Stimulated activated CD8-positive, alpha-beta memory T cell treated with anti-CD3 and anti-CD28 coated beads, Interleukin-4, amount 100 ng/mL, for 1 hour (primary cell): Measurements from ENCODE around the gene MIB2.
A peak's percentile ranks its signal among the peaks of the same experiment; 100 is the strongest.
"Not testable (repeated sequence)": the region's sequence is repeated elsewhere in the genome, so short reads cannot be mapped to it uniquely, and the experiment has no call there.

ENCODE experiments used
- DNase-seq, 2 donors: peaks; one replicate each; pipeline ENCODE4 v3.0.0-alpha.2; 2020; ENCODE audit warnings: low read depth in 2 of 2, low spot score in 1 of 2

The MIB2 gene

DNA sequence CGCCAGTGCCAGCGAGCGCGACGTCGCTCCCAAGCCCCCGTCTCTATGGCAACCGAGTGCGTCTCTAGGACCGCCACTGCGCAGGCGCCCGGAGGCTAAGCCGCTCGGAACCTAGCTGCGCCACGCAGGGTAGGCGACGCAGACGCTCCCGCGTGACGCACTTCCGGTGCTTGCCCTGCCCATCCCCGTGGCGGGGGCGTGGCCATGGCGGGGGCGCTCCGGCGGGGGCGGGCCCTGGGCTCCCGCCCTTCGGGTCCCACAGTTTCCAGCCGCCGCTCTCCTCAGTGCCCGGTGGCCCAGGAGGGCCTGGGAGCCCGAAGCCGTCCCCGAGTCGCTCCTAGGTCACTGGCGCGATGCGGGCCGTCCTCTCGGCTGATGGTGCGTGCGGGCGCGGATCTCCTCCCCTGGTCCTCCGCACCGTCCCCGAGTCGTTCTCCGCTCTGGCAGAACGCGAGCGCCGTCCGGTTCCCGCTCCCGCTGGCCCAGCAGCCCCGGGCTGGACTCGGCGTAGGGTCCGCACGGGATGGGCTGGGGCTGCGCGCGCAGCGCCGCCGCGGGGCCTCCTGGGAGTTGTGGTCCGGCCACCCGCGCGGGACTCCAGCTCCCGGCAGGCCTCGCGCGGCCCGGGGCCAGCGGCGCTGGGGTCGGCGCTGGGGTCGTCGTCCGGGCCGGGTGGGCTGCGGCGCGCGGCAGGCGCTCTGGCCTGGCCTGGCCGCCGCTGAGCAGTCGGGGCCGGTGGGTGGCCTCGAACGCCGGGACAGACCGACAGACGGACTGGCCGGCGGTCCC is at the start of gene MIB2:
MIB2 (plus strand) TSS at position 245 of the 789 bp plus-strand sequence. CDS start 7,953 bp downstream, outside the sequence.
- DNase-seq: peak; percentile 89 to 95

DNA sequence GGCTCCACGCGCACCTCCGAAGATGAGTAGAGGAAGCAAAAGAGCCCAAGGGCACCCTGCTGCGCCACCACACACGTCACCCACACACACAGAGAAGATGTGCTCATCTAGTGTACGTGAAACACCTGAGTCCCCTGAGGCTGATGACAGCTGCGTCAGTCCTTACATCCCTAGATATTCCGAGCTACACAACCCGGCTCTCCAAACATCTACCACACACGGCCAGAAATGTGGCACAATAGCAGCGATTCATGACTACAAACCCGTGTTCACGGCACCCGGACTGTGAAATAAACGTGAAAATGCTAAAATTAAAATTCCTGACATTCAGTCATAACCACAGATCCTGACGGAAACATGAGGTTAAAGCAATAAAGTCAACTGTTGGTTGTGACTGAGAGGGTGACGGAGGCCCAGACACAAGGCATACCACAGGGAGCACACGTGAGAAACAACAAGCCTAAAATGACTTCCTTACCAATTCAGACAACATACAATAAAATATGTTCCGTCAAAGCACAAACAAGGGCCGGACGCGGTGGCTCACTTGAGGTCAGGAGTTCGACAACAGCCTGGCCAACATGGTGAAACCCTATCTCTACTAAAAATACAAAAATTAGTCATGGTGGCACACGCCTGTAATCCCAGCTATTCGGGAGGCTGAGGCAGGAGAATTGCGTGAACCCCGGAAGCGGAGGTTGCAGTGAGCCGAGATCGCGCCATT is 48.0 kb upstream of the MIB2 start:
- DNase-seq: no peak

DNA sequence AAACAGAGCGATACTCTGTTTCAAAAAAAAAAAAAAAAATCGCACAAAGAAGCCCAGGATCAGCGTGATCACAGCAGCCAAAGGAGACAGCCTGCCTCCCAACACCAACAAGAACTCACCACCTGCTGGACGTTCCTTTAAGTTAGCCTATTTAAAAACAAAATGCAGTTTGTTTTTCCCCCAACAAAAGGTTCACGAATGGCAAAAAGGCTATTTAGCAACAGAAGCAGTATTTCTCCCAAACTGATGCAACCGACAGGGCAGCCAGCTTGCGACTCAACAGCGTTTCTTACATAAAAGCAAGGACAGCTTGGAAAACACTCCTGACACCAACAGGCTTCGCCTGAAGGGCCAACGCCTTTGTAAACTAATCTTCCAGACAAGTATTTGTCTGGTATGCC is 47.4 kb upstream of the MIB2 start:
- DNase-seq: no peak

DNA sequence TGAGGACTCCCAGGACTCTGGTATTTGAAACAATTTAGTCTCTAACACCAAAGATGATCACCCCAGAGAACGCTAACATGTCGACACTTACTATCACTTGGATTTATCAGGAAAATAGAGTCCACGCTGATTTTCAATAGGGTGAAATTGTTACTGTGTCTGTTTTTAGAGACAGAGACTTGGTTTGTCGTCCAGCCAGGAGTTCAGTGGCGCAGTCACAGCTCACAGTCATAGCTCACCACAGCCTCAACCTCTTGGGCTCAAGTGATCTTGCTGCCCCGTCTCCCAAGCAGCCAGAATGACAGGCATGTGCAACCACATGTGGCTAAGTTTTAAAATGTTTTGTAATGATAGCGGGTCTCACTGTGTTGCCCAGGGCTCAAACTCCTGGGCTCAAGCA is 46.0 kb upstream of the MIB2 start:
- DNase-seq: no peak

DNA sequence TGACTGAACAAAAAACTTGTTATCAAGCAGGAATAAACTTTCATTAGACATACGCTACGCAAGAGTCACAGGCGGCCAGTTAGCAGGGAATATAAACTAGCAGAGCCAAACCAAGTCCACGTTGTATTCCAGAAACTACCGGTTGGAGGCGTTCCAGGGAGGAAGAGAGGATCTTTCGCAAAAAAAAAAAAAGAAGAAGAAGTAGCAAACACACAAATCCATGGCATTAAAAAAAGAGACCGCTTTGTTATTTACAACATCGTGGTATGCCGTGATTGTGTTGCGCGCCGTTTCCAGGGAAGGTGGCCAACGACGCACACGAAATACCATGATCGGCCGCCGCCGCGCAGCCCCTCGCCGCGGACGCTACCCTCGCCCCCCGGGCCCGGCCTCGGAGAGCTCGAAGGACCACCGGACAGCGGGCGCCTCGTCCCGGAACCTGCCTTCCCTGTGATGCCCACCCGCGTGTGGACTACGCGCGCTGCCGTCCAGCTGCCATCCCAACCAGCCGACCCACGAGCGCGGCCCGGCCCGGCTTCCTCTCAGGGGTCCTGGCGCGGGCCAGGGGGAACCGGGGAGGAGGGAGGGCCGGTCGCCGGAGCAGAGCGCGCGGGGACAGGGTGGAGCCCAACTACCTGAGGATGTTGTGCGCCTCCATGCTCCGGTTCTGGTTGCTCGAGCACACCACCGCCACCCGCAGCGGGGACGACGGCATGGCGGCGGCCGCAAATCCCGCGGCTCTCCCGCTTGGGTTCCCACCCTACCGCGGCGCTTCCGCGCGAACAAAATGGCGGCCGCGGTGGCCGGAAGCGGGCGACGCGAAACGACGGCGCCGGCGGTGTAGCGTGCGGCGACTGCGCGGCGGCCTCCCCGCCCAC is 41.2 kb upstream of the MIB2 start:
- peak in 1 of 2 donors; percentile 42 for DNase-seq

DNA sequence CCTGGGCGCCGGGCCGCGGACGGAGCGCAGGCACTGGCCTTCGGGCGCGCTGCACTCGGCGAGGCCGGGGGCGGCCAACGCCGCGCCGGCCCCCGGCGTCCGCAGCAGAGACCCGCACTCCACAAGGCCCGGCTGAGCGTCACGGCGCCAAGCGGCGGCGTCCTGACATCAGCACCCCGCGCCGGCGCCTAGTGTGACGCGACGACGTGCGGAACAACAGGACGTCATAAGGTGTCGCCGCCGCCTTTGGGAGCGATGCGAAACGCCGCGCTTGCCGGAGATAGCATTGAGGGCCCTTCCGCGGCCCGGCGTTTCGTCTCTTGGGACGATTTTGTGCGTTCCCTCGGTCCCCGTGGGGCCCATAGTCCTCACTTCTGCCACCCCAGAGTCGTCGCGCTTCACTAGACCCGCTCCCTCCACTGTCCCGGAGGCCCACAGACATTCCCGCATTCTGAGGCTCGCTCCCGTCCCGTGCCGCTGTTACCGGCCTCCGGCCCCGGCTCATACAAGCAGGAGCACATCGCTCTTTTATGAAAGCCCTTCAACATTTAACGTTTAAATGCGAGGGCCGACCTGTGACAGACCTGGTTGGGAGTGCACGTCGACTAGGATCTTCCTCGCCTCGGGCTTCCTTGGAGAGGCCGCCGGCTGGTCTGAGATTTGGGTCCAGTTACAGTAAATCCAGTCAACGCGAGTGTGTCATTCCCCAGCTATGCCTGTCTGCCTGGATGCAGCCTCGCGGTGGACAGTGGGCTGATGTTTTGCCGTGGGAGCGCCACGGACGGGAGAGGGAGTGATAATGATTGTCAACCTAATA is 40.4 kb upstream of the MIB2 start, which contains the start of gene SSU72:
SSU72 (minus strand) TSS at position 143 of the 817 bp plus-strand sequence. CDS start 306 bp downstream, outside the sequence.
- peak; percentile 88 to 89 for DNase-seq

DNA sequence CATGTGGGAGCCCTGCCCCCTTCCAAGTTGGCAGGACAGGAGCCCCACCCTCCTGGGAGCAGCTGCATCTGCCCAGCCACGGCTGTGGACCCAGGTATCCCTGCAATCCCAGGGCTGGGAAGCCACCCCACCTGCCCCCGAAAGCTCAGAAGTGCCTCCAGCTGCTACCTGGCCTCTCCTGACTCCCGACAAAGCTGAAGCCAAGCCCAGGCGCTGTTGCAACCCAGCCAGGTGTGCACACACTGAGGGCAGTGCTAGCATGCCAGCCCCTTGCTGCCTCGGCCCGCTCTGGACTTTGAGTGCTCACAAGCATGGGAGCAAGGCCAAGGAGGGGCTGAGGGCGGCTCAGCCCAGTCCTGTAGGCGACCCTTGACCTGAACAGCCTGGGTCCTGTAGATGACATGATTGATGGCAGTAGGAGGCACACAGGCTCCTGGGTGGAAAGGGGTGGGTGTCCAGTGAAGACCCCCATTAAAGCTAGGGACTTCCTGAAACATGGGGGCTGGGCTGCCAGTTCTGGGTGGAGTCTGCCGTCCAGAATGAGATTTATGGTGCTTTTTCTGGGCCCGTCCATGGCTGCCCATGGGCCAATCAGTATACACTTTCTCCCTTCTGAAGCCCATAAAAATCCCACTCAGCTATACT is 37.8 kb upstream of the MIB2 start:
- DNase-seq: no peak

DNA sequence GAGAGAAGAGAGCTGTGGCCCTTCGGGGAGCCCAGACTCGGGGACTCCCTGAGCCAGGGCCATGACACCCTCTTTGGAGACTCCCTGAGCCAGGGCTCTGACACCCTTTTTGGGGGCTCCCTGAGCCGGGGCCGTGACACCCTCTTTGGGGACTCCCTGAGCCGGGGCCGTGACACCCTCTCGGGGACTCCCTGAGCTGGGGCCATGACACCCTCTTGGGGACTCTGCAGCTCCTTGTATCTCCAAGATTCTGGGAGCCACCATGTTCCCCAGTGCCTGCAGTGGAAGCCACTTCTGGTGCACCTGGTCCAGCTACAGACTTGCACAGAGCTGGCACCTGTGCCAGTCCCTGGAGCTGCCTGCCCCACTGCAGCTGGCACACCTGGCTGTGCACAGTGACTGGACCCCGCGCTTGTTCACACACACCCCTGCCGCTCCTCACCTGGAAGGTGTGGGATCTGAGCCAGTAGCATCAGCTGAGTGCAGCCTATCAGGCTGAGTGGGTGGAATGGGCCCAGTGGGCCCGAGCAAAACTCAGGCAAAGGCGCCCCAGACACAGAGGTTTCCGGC is 36.8 kb upstream of the MIB2 start:
- DNase-seq: no peak

DNA sequence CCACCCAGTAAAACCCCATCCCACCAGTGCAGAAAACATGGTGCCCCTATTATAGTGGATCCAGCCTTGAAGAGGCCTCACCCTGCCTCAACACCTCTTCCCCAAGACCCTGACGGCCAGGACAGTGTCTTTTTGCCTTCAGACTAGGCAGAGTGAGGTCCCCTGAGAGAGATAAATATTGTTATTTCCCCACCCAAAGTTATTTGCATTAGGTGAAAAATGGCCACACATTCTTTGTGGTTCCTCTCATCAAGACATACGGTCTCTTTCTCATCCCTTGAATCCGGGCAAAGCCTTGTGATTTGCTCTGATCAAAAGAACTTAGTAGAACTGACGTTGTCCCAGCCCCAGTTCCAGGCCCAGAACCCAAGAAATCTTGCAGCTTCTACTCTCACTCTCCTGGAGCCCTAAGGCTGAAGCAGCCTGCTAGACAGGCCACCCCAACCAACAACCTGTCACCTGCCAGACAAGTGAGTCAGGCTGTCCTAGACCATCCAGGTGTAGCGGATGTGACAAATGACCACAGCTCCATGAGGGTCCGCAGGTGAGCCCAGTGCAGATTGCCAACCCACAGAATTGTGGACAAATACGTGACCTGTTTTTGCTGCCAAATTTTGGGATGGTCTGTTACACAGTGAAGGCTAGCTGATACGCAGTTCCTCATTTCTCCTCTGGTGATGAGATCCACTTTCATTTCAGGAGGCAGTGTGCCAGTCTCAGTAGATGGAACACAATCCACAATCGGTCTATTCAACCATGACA is 32.5 kb upstream of the MIB2 start:
- no peak for DNase-seq

DNA sequence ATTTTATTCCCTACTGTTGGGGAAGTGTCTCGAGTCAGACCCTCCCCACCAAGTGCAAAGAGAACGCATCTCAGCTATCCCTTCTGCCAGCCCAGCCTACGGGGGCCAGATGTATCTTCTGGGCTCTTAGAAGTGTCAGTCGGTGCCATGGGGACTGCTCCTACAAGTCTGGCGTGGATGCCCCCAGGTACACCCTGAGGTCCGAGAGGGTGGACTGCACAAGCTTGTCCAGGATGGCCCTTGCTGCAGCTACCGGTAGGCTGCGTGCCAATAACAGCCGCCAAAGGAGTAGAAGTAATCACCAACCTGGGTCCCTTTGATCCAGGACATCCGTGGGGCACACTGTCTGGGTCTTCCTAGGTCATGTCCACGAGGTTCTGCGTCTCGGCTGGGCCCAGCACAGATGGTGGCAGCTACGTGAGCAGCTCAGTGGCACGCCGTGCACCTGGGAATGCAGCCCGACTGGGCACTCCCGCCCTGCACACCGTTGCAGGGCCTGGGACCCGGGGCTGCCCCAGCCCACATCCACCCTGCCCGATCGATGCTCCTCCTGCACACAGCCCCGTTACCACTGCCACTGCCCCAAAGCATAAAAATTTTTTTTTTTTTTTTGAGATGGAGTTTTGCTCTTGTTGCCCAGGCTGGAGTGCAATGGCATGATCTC is 31.8 kb upstream of the MIB2 start:
- no peak for DNase-seq

DNA sequence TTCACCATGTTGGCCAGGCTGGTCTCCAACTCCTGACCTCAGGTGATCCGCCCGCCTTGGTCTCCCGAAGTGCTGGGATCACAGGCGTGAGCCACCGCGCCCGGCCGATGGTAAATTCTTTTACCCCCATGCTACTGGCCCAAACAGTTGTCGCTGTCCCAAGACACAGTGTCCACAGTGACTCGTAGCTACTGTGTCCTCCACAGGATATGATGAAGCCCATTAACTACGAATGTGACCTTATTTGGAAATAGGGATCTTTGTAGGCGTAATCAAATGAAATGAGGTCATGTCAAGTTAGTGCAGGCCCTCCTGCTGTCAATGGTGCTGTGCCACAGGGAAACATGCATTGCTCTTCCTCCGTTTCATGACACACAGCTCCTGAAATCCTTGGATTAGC is 23.8 kb upstream of the MIB2 start:
- no peak for DNase-seq

DNA sequence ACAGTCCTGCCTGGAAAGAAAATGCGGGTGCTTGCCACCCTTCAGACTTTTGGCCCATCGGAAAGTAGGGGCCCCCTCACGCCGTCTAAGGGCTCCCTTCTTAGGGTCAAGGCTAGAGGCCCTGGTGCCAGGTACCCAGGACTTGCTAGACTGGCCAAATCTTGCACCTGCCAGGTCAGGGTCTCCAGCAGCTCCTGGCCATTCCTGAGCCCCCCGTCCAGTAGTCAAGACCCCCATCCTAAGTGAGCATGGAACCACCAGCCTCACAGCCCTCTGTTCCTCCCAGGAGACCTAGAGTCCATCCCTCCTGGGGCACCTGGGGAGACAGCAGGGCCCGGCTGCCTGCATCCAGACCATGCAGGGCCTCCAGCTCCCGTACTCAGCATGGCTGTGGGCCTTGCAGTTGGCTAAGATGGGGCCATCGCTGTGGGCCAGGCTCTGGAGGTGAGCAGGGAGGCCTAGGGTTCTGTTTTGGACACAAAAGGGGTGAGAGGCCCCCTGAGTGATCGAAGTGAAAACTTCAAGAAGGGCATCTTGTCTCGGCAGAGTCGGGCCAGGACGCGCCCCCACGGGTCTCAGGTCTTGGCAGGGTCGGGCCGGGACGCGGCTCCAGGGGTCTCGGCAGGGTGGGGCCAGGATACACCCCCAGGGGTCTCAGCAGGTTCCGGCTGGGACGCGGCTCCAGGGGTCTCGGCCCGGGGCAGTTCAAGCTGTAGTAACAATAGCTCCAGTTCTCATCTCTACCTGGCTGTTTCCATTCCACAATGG is 21.3 kb upstream of the MIB2 start:
- no peak for DNase-seq

DNA sequence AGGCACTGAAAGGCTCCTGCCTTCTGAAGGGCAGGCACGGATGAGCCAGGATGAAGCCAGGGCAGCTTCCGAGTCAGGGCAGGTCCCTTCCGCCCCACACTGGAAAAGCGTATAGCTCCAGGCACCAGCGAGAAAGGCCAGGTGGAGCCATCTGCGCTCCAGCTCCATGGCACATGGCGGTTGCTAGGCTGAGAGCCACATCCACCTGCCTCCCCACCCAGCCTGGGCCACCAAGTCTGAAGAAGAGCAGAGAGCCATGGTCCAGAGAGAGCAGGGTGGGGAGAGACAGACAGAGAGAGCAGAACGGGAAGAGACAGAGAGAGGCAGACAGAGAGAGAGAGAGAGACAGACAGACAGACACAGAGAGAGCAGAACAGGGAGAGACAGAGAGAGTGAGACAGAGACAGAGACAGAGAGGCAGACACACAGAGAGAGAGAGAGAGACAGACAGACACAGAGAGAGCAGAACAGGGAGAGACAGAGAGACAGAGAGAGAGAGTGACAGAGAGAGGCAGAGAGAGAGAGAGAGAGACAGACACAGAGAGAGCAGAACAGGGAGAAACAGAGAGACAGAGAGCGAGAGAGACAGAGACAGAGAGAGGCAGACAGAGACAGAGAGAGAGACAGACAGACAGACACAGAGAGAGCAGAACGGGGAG is 20.6 kb upstream of the MIB2 start:
- no peak for DNase-seq

DNA sequence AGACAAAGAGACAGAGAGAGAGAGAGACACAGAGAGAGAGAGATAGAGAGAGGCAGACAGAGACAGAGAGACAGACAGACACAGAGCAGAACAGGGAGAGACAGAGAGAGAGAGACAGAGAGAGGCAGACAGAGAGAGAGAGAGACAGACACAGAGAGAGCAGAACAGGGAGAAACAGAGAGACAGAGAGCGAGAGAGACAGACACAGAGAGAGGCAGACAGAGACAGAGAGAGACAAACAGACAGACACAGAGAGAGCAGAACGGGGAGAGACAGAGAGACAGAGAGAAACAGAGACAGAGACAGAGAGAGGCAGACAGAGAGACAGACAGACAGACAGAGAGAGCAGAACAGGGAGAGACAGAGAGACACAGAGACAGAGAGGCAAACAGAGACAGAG is 20.0 kb upstream of the MIB2 start:
- not testable (repeated sequence) for DNase-seq

DNA sequence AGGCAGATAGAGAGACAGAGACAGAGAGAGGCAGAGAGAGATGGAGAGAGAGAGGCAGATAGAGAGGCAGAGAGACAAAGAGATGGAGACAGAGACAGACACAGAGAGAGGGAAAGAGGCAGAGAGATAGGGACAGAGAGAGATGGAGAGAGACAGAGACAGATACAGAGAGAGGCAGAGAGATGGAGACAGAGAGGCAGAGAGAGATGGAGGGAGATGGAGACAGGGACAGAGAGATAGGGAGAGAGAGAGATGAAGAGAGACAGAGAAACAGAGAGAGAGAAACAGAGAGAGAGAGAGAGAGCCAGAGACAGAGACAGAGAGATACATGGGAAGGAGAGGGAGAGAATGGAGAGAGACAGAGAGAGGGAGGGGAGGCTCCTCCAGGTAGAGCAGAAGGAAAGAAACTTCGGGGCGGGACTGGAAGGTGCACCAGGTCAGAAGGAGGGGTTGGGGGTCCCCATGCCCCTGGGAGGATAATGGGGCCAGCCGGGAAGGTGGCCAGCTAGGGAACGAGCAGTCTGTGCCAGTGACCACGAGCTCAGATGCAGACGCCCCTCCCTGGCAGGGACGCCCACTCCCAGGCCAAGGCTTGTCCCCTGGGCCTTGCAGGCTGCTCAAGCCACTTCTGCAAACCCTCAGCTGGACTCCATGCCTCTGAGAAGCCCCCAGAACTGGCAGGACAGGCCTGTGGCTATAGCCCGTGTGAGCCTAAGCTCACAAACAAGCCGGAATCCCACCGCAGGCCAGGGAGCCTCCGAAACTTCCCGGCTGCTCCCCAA is 18.6 kb upstream of the MIB2 start:
- DNase-seq: no peak

DNA sequence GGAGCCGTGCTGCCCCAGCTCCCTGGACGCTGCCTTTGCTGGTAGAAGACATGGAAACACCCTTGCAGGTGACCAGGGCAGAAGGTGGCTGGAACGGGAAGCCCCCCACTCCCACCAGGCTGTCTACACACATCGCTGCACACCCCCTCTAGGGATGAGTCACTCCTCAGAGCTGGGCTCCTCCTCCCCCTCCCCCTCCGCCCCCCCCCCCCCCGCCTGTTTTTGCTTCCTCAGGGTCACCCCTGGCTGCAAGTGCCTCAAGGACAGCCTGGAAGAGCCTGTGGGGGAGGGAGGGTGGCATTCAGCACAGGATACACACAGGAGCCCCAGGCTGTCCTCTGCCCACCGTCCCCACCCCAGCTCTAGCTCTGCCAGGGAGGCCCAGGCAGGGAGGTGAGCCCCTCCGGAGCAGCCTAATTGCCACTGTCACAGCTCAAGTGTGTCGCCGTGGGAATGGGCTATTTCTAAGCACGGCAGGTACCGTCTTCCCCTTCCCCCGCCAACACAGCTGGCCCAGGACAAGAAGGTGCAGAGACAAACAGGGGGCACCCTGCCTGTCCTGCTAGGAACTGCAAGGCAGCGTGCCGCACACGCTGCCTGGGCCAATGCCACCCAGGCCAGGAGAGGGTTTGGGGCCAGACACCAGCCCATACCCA is 17.9 kb upstream of the MIB2 start:
- no peak for DNase-seq
